ENCODE results near the gene PCNX2.
A peak's percentile ranks its signal among the peaks of the same experiment; 100 is the strongest.

PCNX2 gene

GRCh38 chr1:232992227-232992626 lies 303.3 kb downstream of the PCNX2 start:
- ATAC-seq (ENCODE audit: low read depth), result no peak
- no peak for TF ChIP-seq CTCF (IDR thresholded peaks at IDR 0.05; ENCODE audit: poor library complexity, severe bottlenecking)

GRCh38 chr1:232991238-232991637 lies 304.3 kb downstream of the PCNX2 start:
- no peaks in the 10 kb centered on the region for H3K36me3 ChIP-seq (ENCODE audit: low read depth)
- ATAC-seq (ENCODE audit: low read depth) (no peak), DNase-seq (ENCODE audit: low spot score) (no peak)
- H3K9me3 ChIP-seq (ENCODE audit: severe bottlenecking), result no peaks in the 10 kb centered on the region
- no peak overlapping the region for H3K4me3 ChIP-seq (ENCODE audit: severe bottlenecking)
- H3K27ac ChIP-seq (ENCODE audit: poor library complexity, severe bottlenecking), result no peak overlapping the region
- no peaks in the 10 kb centered on the region for H3K4me1 ChIP-seq (ENCODE audit: insufficient read depth, poor library complexity, severe bottlenecking)
- no peaks in the 10 kb centered on the region for H3K27me3 ChIP-seq (ENCODE audit: insufficient read depth, poor library complexity, severe bottlenecking)
- TF ChIP-seq CTCF (IDR thresholded peaks at IDR 0.05; ENCODE audit: poor library complexity, severe bottlenecking), result no peak

More at GRCh38 chr1:232992227-232992626, 303.3 kb downstream of the PCNX2 start:
- Histone ChIP-seq H3K27ac (ENCODE audit: poor library complexity, severe bottlenecking) (no peak overlapping the region), H3K9me3 (ENCODE audit: severe bottlenecking) (no peaks in the 10 kb centered on the region), H3K4me3 (ENCODE audit: severe bottlenecking) (no peak overlapping the region), H3K36me3 (ENCODE audit: low read depth) (no peaks in the 10 kb centered on the region), H3K4me1 (ENCODE audit: insufficient read depth, poor library complexity, severe bottlenecking) (no peaks in the 10 kb centered on the region), H3K27me3 (ENCODE audit: insufficient read depth, poor library complexity, severe bottlenecking) (no peaks in the 10 kb centered on the region)
- no peak for DNase-seq (ENCODE audit: low spot score)

GRCh38 chr1:232990176-232991128 lies 305.1 kb downstream of the PCNX2 start:
- Histone ChIP-seq H3K36me3 (ENCODE audit: low read depth) (no peaks in the 10 kb centered on the region), H3K9me3 (ENCODE audit: severe bottlenecking) (no peaks in the 10 kb centered on the region), H3K27me3 (ENCODE audit: insufficient read depth, poor library complexity, severe bottlenecking) (no peaks in the 10 kb centered on the region), H3K4me1 (ENCODE audit: insufficient read depth, poor library complexity, severe bottlenecking) (no peaks in the 10 kb centered on the region), H3K4me3 (ENCODE audit: severe bottlenecking) (no peak overlapping the region), H3K27ac (ENCODE audit: poor library complexity, severe bottlenecking) (no peak overlapping the region)
- no peak for DNase-seq (ENCODE audit: low spot score)
- TF ChIP-seq CTCF (IDR thresholded peaks at IDR 0.05; ENCODE audit: poor library complexity, severe bottlenecking), result no peak
- ATAC-seq (ENCODE audit: low read depth), result no peak

GRCh38 chr1:232988572-232989040 lies 306.9 kb downstream of the PCNX2 start:
- H3K9me3 ChIP-seq (ENCODE audit: severe bottlenecking), result no peaks in the 10 kb centered on the region
- no peaks in the 10 kb centered on the region for H3K4me1 ChIP-seq (ENCODE audit: insufficient read depth, poor library complexity, severe bottlenecking)
- no peaks in the 10 kb centered on the region for H3K27me3 ChIP-seq (ENCODE audit: insufficient read depth, poor library complexity, severe bottlenecking)
- no peaks in the 10 kb centered on the region for H3K36me3 ChIP-seq (ENCODE audit: low read depth)
- DNase-seq (ENCODE audit: low spot score) (no peak), ATAC-seq (ENCODE audit: low read depth) (peak; percentile 82)
- no peak overlapping the region for H3K4me3 ChIP-seq (ENCODE audit: severe bottlenecking)
- H3K27ac ChIP-seq (ENCODE audit: poor library complexity, severe bottlenecking), result no peak overlapping the region
- no peak for TF ChIP-seq CTCF (IDR thresholded peaks at IDR 0.05; ENCODE audit: poor library complexity, severe bottlenecking)

GRCh38 chr1:232987774-232988140 lies 307.8 kb downstream of the PCNX2 start:
- Histone ChIP-seq H3K27ac (ENCODE audit: poor library complexity, severe bottlenecking) (no peak overlapping the region), H3K36me3 (ENCODE audit: low read depth) (no peaks in the 10 kb centered on the region), H3K9me3 (ENCODE audit: severe bottlenecking) (no peaks in the 10 kb centered on the region), H3K4me1 (ENCODE audit: insufficient read depth, poor library complexity, severe bottlenecking) (no peaks in the 10 kb centered on the region), H3K4me3 (ENCODE audit: severe bottlenecking) (no peak overlapping the region), H3K27me3 (ENCODE audit: insufficient read depth, poor library complexity, severe bottlenecking) (no peaks in the 10 kb centered on the region)
- TF ChIP-seq CTCF (IDR thresholded peaks at IDR 0.05; ENCODE audit: poor library complexity, severe bottlenecking), result no peak
- no peak for DNase-seq (ENCODE audit: low spot score)
- no peak for ATAC-seq (ENCODE audit: low read depth)

All from RWPE2 (cell line).